WERI-Rb-1 (cell line): ENCODE data around the gene NECTIN1.

Source experiments
- DNase-seq: peaks from one replicate; pipeline ENCODE4 v3.0.0-alpha.2; 2020
- H3K27ac ChIP-seq: fragments of 250-450 bp; sonication (Bioruptor Pico); 2 replicates; pipeline ENCODE4 v1.5.1; 2020; ENCODE audit warnings: mild to moderate bottlenecking, moderate library complexity
- H3K27me3 ChIP-seq: fragments of 250-450 bp; sonication (Bioruptor Pico); 2 replicates; pipeline ENCODE4 v1.5.1; 2021; ENCODE audit warnings: mild to moderate bottlenecking, low read depth, moderate library complexity; ENCODE audit not compliant: insufficient read depth, severe bottlenecking
- H3K36me3 ChIP-seq: fragments of 250-450 bp; sonication (Bioruptor Pico); 2 replicates; pipeline ENCODE4 v1.5.1; 2020; ENCODE audit warnings: mild to moderate bottlenecking, moderate library complexity
- H3K4me3 ChIP-seq: 2 replicates; pipeline ENCODE4 v1.5.1; 2011; ENCODE audit warnings: low read depth, mild to moderate bottlenecking, control low read depth, low read length
- H3K9me3 ChIP-seq: fragments of 250-450 bp; sonication (Bioruptor Pico); 2 replicates; pipeline ENCODE4 v1.5.1; 2021; ENCODE audit warnings: mild to moderate bottlenecking, moderate library complexity; ENCODE audit not compliant: severe bottlenecking
- TF ChIP-seq, protein P1 (sequence below): IDR thresholded peaks from 2 replicates; pipeline ENCODE4 v1.5.1; 2011; ENCODE audit warnings: low read depth, mild to moderate bottlenecking, control low read depth, inconsistent platforms, low read length

NECTIN1 gene

DNA sequence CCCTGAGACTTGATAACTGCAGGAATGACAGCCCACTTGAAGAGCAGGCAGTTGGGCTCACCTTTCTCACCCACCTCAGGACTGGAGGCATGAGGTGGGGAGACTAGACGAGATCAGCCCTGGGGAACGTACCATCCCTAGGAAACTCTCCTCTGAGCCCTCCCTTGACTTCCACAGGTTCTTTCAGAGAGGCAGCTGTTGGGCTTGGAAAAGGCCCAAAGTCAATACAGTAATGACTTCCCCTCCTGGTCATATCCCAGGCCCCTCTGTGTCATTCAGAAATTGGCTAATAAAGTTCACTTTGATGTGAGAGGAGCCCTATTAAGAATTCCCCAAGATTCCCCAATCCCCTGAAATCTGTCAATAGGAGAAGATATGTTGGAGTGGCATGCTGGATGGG lies 5.8 kb upstream of the NECTIN1 start:
- no peak overlapping the region for H3K27ac ChIP-seq
- DNase-seq, result no peak
- H3K36me3 ChIP-seq, result no peaks in the 10 kb centered on the region
- TF ChIP-seq, protein P1, sequence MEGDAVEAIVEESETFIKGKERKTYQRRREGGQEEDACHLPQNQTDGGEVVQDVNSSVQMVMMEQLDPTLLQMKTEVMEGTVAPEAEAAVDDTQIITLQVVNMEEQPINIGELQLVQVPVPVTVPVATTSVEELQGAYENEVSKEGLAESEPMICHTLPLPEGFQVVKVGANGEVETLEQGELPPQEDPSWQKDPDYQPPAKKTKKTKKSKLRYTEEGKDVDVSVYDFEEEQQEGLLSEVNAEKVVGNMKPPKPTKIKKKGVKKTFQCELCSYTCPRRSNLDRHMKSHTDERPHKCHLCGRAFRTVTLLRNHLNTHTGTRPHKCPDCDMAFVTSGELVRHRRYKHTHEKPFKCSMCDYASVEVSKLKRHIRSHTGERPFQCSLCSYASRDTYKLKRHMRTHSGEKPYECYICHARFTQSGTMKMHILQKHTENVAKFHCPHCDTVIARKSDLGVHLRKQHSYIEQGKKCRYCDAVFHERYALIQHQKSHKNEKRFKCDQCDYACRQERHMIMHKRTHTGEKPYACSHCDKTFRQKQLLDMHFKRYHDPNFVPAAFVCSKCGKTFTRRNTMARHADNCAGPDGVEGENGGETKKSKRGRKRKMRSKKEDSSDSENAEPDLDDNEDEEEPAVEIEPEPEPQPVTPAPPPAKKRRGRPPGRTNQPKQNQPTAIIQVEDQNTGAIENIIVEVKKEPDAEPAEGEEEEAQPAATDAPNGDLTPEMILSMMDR, result no peak
- H3K9me3 ChIP-seq, result no peaks in the 10 kb centered on the region
- no peak overlapping the region for H3K4me3 ChIP-seq
- no peaks in the 10 kb centered on the region for H3K27me3 ChIP-seq

DNA sequence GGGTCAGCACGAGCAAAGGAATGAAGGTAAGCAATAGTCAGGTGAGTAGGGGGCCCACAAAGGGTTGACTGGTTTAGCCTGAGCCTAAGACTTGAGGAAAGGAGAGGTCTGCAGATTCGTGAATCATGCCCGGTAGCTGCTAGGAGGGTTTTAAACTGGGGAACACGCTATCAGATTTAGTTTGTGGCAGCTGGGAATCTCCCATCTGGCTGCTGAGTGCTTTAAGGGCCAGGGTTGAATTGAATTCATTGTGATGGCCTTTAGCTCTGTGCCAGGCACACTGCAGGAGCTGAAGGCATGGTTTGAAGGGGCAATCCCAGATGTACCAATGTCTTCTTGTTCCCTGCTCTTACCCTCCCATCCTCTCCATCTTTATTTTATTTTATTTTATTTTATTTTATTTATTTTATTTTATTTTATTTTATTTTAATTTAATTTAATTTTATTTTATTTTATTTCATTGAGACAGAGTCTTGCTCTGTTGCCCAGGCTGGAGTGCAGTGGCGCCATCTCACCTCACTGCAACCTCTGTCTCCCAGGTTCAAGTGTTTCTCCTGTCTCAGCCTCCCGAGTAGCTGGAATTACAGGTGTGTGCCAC lies 1.9 kb upstream of the NECTIN1 start:
- TF ChIP-seq, protein P1, result no peak
- H3K4me3 ChIP-seq, result no peak overlapping the region
- peaks cover 8% of the 10 kb centered on the region for H3K36me3 ChIP-seq
- H3K27me3 ChIP-seq, result no peaks in the 10 kb centered on the region
- H3K27ac ChIP-seq, result no peak overlapping the region
- no peak for DNase-seq
- H3K9me3 ChIP-seq, result no peaks in the 10 kb centered on the region

DNA sequence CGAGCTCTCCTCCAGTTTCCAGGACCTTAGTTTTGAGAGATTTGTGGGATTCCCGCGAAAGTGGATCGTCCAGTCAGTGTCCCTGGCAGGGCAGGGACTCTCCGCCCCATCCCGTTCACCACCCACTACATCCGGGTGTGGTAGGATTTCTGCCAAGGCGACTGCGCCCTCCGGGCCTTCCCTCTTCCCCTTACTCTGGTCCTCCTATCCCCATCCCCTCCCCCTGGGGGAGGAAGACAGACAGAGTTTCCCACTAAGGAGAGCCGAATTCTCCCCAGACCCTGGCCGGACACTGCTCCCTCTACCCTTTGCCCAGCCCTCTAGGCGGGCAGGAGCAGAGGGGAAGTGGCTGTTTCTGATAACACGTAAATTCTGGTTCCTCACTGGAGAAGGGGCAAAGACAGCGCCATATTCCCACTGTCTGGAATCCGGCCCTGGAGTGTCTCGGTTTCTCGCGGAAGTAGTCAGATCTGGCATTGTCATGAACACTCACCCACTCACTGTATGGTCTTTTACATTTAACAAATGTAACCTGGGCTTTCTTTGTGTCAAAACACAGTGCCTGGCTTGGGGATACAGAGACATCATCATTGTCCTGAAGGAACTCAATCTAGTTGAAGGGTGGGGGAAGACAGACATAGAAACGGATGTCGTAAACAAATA lies 1.1 kb upstream of the NECTIN1 start:
- Histone ChIP-seq H3K27me3 (no peaks in the 10 kb centered on the region), H3K27ac (no peak overlapping the region), H3K9me3 (no peaks in the 10 kb centered on the region), H3K36me3 (peaks cover 12% of the 10 kb centered on the region), H3K4me3 (no peak overlapping the region)
- TF ChIP-seq, protein P1, result no peak
- no peak for DNase-seq

DNA sequence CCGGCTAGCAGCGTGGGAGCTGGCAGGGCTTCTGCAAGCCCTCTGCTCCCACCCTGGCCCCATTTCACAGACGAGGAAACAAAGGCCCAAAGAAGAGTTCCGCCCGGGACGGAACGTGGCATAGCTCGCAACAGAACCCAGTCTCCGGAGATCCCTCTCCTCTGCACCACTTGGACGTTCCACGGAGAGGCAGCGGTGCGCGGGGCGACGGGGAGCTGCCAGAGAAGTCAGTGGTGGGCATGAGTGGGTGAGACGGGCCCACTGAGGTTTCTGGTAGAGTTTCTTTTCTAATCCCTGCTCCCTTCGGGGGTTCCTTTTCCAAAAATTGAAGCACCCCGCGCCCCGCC lies 554 bp upstream of the NECTIN1 start:
- Histone ChIP-seq H3K4me3 (peak overlapping the region; percentile 66), H3K36me3 (peaks cover 12% of the 10 kb centered on the region), H3K27ac (peak overlapping the region; percentile 84), H3K9me3 (no peaks in the 10 kb centered on the region), H3K27me3 (no peaks in the 10 kb centered on the region)
- no peak for DNase-seq
- TF ChIP-seq, protein P1, result peak; percentile 43; the same call in 1 of the 2 replicates

DNA sequence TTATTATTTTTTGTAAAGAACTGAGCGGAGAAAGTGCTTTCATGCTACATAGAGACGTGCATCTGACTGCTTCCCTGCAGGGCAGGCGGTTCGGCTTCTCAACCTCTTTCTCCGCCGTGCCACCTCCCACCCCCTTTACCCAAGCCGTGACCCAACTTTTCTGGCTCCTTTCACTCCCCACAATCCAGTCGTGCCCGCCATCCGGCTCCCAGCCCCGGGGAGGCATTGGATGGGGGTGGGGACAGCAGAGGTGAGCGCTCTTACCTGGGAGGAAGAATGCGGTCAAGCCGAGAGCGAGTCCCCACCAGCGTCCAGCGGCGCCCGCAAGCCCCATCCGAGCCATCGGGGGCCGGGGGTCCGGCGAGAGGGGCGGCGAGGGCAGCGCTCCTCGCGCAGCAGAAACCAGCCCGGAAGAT lies 781 bp downstream of the NECTIN1 start:
- TF ChIP-seq, protein P1, result no peak
- peak overlapping the region; percentile 84 for H3K27ac ChIP-seq
- no peak for DNase-seq

More for the DNA sequence above, 781 bp downstream of the NECTIN1 start:
- Histone ChIP-seq H3K4me3 (peak overlapping the region; percentile 66), H3K27me3 (no peaks in the 10 kb centered on the region), H3K9me3 (no peaks in the 10 kb centered on the region), H3K36me3 (peaks cover 12% of the 10 kb centered on the region)
